LHCN-M2 (cell line): Measurements from ENCODE around the gene CHMP3. TPM values are rescaled to one million over a fixed set of nuclear protein-coding genes. Genes with fewer than 3 reads are reported as not detected.
"Not testable (repeated sequence)": the region's sequence is repeated elsewhere in the genome, so short reads cannot be mapped to it uniquely, and the experiment has no call there.

Experiments used
- DNase-seq: peaks from one replicate; pipeline ENCODE4 v3.0.0-alpha.2; 2012; ENCODE audit warnings: low read depth
- total RNA-seq: library from RNA; depleted of rRNA; stranded (reverse); fragments of >200 nt; gene quantifications from 2 replicates; pipeline ENCODE4 v1.2.3, GENCODE V29; 2014

Gene CHMP3
- total RNA-seq, 1 experiment from 2014 or later, result 87.0 TPM

- DNase-seq, result no peak
Measured at GRCh38 chr2:86512034-86512433, 51.2 kb downstream of the CHMP3 start.

- DNase-seq, result no peak
Measured at GRCh38 chr2:86510436-86510933, 52.8 kb downstream of the CHMP3 start.

DNA sequence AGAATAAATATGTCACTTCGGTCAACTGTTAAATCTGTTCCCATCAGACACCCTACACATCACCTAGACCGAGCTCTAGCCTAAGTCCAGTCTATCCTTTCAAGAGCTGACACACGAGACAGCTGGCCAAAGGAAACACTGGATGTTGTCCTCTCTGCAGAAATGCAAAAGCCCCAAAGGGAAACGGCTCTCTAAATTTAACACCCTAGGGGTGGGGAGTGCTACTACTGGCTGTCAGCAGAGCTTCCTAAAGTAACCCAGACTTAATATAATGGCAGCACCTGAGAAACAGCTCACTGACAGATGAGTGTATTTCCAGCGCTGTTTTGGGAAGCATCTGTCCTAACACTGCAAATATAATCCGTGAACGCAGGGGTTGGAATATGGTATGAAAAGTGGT lies 55.6 kb downstream of the CHMP3 start:
- DNase-seq, result no peak

GRCh38 chr2:86500325-86501083 lies 62.7 kb downstream of the CHMP3 start:
- DNase-seq, result no peak

DNA sequence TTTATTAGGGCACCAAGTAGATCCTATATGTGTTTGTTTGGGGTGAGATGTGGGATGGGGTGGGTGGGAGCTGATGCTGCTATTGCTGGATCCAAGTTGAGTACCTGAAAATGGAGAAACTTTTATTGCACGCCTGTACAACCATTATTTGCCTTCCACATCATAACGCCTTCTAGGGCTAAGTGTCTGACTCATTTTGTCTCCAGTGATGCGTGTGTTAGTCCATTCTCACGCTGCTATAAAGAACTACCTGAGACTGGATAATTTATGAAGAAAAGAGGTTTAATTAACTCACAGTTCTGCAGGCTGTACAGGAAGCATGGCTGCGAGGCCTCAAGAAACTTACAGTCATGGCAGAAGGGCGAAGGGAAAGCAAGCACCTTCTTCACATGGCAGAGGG lies 63.9 kb downstream of the CHMP3 start:
- no peak for DNase-seq

DNA sequence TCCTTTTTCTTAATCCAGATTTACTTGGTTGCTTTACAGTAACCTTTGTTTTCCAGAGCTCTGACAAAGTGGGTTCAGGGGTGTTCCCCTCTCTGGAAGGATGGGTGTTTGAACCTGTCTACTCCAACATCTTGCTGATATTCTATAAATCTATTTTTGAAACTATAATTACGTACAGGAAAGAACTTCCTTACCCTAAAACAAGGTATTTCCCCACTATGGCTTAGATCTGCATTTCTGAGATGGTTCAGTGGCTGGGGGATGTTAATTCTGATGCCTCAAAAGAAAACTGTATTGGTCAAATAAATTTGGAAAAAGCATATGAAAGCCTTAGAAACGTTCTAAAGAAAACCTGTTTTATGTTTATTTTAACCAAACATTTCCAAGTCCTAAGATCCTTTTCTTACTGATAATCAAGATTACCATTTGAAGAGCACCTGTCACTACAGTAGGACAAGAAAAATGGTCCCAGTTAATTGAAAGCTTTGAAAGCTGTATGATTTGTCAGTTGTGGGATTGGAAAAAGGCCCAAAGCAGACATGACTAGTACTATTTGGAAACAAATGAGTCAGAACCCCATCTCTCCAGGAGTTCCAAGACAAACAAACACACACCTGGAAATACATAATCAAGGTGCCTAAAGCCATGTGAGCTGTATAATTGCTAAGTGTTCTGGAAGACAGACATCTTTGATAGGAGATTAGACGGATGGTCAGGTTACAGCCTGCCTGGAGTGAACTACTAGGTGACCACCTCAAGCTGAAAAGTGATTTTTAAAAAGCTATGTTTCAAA lies 64.6 kb downstream of the CHMP3 start:
- DNase-seq, result no peak

DNA sequence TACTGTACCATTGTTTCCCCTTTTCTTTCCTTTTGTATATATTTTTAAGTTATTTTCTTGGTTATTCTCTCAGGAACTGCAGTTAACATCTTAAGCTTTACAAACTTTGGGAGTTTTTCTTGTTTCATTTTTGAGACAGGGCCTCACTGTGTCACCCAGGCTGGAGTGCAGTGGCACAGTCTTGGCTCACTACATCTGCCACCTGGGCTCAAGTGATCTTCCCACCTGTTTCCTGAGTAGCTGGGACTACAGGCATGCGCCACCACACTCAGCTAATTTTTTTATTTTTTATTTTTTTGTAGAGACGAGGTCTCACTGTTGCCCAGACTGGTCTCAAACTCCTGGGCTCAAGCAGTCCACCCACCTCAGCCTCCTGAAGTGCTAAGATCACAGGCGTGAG lies 66.9 kb downstream of the CHMP3 start:
- DNase-seq, result not testable (repeated sequence)

- DNase-seq, result peak; percentile 45
Measured at GRCh38 chr2:86492048-86492453, 71.2 kb downstream of the CHMP3 start.

DNA sequence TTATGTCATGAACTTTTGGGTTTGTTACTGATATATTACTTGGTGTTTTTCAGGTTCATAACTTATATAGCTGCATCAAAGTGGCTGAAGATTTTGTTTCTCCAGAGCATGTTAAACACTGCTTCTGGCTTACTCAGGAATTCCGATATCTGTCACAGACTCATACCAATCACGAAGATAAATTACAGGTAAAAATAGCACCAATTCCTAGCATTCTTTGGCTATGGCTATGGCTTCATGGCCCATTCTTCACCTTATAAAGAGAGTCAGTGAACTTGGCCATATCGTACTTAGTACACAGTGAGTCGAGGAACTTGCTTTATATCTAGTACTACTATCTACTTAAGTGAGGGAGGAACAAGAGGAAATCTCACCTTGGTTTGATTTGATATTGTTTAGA lies 72.2 kb downstream of the CHMP3 start:
- DNase-seq, result no peak

DNA sequence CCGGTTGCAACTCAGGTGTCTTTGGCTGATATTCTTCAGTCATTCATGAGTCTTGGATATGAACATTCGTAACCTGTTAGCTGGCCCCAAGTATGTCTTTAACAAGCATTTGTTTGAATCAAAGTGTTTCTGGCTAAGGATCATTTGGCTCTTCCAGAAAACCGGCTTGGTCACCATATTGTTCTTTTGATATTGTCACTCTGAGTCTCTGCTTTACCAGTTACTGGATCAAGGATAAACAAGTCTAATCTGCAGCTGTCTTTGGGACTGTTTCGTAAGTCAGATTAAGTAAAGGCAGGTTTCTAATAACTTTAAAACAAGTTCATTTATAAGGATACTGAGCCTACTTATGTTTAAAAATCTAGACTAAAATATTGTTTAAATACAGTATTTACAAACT lies 73.0 kb downstream of the CHMP3 start:
- no peak for DNase-seq

DNA sequence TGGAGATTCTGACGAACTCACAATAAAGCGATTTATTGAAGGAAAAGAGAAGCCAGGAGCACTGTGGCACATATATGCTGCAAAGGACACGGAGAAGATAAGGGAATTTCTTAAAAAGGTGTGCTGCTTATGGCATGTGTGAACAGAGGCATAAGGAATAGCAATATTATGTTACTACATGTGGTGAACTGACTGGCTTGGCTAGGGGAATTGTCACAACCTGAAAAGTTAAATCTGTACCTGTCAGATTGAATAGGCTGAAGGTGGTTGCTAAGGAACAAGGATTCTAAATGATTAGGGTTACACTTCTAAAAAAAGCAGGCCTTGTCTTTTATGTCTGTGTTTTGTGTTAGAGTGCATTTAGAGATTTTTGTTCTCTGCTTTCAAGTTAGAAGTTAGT lies 73.7 kb downstream of the CHMP3 start:
- DNase-seq, result no peak

- no peak for DNase-seq
Measured at GRCh38 chr2:86488561-86489250, 74.5 kb downstream of the CHMP3 start.

DNA sequence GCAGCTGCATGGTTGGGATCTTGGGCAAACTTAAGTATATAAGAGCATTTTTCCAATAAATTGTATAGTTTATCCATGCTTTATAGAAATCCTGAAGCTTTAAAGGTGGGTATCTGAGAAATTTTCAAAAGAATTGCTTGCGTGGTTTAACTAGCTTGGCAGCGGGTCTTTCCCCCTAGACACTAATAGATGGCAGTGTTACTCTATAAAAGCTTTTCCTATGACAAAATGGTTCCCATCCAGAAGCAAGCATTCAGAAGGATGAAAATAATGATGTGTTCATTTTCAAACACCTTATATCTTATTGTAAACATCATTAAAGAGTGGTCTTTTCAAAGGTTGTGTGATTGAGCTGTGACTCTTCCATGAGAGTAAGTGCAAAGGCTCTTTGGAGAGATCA lies 76.2 kb downstream of the CHMP3 start:
- no peak for DNase-seq

GRCh38 chr2:86485802-86486201 lies 77.4 kb downstream of the CHMP3 start:
- DNase-seq, result no peak

DNA sequence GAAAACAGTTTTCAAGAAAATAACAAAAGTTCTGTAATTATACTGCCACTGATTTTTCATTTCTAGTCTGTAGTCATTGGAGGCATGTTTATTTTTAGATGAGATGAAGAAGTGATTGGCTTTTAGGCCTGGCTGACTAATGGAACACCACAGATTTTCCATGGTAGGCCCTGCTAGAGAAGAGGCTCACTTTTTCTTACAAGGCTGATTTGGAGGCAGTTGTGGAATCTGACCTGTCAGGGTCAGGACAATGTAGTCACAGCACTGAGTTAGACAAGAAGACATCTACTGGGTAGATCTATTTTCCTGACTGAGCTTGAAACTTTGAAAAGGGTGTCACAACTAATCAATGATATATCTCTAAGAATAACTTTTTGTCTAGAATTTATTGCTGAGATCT lies 78.1 kb downstream of the CHMP3 start:
- no peak for DNase-seq

DNA sequence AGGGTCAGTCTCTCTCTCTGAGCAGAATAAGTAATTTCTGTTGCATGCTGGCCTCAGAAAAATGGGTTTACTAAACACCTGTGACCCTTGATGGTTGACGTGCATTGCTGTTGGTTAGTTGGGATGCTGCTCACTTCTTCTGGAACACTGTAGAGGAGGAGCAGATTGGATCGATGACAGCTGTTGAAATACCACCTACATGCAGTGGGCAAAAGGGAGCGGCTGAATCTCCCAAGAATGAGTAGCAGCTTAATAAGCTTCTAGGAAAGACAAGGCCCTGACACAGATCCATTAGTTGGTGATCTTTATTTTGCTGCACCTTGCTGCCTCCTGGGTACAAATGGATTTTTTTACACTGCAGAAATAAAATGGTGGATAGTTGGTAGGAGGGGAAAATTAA lies 78.9 kb downstream of the CHMP3 start:
- no peak for DNase-seq

- DNase-seq, result no peak
Measured at GRCh38 chr2:86482034-86482433, 81.2 kb downstream of the CHMP3 start.

DNA sequence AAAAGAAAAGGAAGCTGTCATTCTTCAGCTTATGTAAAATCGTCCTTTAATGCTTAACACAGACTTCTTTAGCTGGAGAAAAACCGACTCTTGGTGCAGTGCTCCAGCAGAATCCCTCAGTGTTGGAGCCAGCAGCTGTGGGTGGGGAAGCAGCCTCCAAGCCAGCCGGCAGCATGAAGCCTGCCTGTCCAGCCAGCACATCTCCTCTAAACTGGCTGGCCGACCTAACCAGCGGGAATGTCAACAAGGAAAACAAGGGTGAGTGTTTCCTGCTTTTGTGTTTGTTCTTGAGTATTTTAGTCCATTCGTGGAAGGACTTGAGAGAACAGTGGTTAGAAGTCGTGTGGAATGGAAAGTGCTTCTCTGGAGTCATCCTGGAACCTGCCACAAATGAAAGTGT lies 83.1 kb downstream of the CHMP3 start:
- DNase-seq, result no peak

- DNase-seq, result no peak
Measured at GRCh38 chr2:86477349-86477748, 85.9 kb downstream of the CHMP3 start.

DNA sequence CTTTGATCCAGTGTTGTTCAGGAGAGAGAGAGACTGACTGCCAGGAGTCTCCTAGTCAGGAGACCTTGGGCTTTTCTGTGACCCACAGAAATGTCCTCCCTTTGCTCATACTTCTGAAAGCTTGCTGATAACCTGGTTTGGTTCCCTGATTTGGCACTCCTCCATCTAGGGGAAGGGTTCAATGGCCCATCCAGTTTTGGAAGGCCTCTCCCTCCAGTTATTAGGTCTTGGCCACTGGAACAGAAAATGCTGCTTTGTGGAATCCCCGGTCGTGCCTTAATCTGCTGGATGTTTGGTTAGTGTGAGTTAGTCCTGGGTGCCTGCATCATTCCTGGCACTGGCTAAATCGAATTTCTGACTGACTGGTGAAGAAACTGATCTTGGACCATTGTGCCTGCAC lies 86.3 kb downstream of the CHMP3 start:
- no peak for DNase-seq

GRCh38 chr2:86476092-86476491 lies 87.2 kb downstream of the CHMP3 start:
- DNase-seq, result peak; percentile 36

DNA sequence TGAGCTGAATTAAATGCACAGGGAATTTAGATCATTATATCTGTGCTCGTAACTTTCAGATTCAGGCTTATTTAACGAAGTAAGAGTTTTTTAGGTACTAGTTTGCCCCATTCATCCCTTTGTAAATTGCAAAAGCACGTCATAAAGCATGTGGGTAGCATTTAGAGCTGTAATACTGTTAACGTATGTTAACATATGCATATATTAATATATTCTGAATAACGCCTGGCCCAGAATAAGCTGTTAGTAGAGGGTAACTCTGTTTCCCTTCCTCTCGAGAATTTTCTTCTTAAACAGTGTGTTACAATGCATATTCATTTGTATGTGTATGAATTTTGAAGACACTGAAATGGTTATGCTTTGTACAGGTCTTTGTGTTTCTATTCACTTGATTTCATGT lies 91.6 kb downstream of the CHMP3 start:
- DNase-seq, result no peak
